GM12891 (cell line): ENCODE measurements around the gene REM2.

Experiments
- PAX5 ChIP-seq: IDR thresholded peaks from 2 replicates; pipeline ENCODE4 v1.6.1; 2011; ENCODE audit warnings: low read length, moderate library complexity, mild to moderate bottlenecking; ENCODE audit not compliant: insufficient read depth, severe bottlenecking
- POLR2A ChIP-seq: IDR thresholded peaks from 2 replicates; pipeline ENCODE4 v1.6.1; 2011; ENCODE audit warnings: low read depth, low read length, control low read depth
- POLR2AphosphoS5 ChIP-seq: IDR thresholded peaks from 2 replicates; pipeline ENCODE4 v1.6.1; 2011; ENCODE audit warnings: low read depth, low read length, control low read depth
- POU2F2 ChIP-seq: IDR thresholded peaks from 2 replicates; pipeline ENCODE4 v1.6.1; 2011; ENCODE audit warnings: low read depth, mild to moderate bottlenecking, control low read depth, low read length, moderate library complexity
- TAF1 ChIP-seq: IDR thresholded peaks from 2 replicates; pipeline ENCODE4 v1.6.1; 2011; ENCODE audit warnings: low read depth, low read length, control low read depth

GRCh38 chr14:22875003-22875747, 7.8 kb upstream of the REM2 start:
- no peak for TF ChIP-seq POLR2AphosphoS5
- TF ChIP-seq POLR2A: no peak
- TF ChIP-seq TAF1: no peak
- TF ChIP-seq POU2F2: no peak
- no peak for TF ChIP-seq PAX5
